ENCODE results near the gene EPN1. TPM values are rescaled to one million over a fixed set of nuclear protein-coding genes. Genes with fewer than 3 reads are reported as not detected.
"Not testable (repeated sequence)": the region's sequence is repeated elsewhere in the genome, so short reads cannot be mapped to it uniquely, and the experiment has no call there.

Gene EPN1
- polyA plus RNA-seq, 4 donors: 149 to 193 (median 168) TPM

DNA sequence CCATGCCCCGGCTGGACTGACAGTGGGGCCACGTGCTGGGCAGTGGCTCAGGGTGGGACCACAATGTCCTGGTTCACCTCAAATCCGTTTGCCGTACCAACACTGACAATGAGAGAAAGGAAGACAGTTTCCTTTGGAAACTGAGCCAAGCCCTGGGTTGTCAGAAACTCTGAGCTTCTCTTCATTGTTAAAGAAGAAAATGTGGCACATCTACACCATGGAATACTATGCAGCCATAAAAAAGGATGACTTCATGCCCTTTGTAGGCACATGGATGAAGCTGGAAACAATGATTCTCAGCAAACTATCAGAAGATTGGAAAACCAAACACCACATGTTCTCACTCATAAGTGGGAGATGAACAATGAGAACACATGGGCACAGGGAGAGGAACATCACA is 81.8 kb downstream of the EPN1 start:
- WGBS, 3 donors: 77 to 84% (median 78%) methylated on average over 4 of the region's 4 CpGs
- H3K27me3 ChIP-seq (ENCODE audit: control insufficient read depth in 3 of 3, insufficient read depth in 3 of 3, low read length in 3 of 3); H3K27ac ChIP-seq (ENCODE audit: low read depth in 1 of 3, low read length in 2 of 3); H3K4me3 ChIP-seq (ENCODE audit: low read depth in 1 of 3, low read length in 3 of 3); H3K4me1 ChIP-seq (ENCODE audit: control insufficient read depth in 3 of 3, insufficient read depth in 2 of 3, low read depth in 1 of 3, low read length in 2 of 3); H3K9me3 ChIP-seq (ENCODE audit: control insufficient read depth in 2 of 2, insufficient read depth in 1 of 2, low read depth in 1 of 2, low read length in 1 of 2); H3K36me3 ChIP-seq (ENCODE audit: control insufficient read depth in 3 of 3, insufficient read depth in 2 of 3, low read depth in 1 of 3, low read length in 3 of 3); FAIRE-seq; DNase-seq: not testable (repeated sequence)

DNA sequence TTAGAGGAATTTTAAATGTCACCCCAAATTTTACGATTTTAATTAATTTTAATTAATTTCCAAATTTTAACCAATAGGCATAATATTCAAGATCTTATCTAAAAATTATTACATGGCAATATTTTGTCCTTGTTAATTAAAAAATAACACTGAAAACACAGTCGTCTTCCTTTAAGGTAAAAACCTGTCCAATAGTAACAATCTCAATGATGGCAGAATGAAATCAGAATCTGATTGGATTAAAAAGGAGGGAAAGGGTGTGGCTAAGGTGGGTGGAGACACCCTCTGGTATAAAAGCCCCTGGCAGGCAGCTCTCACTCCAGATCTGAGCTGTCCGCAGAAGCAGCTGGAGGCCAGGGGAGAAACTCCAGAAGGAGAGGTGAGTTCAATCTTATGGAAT is 83.8 kb downstream of the EPN1 start, which contains the start of gene RFPL4A:
RFPL4A (plus strand) TSS at position 301 of the 400 bp plus-strand sequence. CDS start 2,704 bp downstream, outside the sequence.
- not testable (repeated sequence) for H3K27ac ChIP-seq (ENCODE audit: low read depth in 1 of 3, low read length in 2 of 3); H3K36me3 ChIP-seq (ENCODE audit: control insufficient read depth in 3 of 3, insufficient read depth in 2 of 3, low read depth in 1 of 3, low read length in 3 of 3); H3K4me3 ChIP-seq (ENCODE audit: low read depth in 1 of 3, low read length in 3 of 3); FAIRE-seq; DNase-seq; H3K9me3 ChIP-seq (ENCODE audit: control insufficient read depth in 2 of 2, insufficient read depth in 1 of 2, low read depth in 1 of 2, low read length in 1 of 2); H3K27me3 ChIP-seq (ENCODE audit: control insufficient read depth in 3 of 3, insufficient read depth in 3 of 3, low read length in 3 of 3); H3K4me1 ChIP-seq (ENCODE audit: control insufficient read depth in 3 of 3, insufficient read depth in 2 of 3, low read depth in 1 of 3, low read length in 2 of 3)
- 89 to 95% (median 93%) methylated on average over 2 of the region's 3 CpGs for WGBS, 3 donors

Other genes starting within 250 kb of the EPN1 start
- under 1 TPM in 2 of 4 donors, not detected in 2; 0.12 to 0.21 TPM for gene SHISA7, start 231.9 kb upstream of the EPN1 start, polyA plus RNA-seq
- gene ISOC2, start 213.6 kb upstream of the EPN1 start, polyA plus RNA-seq: 100 to 1,000 TPM in 1 of 4 donors, 10 to 100 TPM in 3; 28.8 to 164 (median 78.4) TPM
- not detected for gene C19orf85, start 210.5 kb upstream of the EPN1 start, polyA plus RNA-seq
- 1 to 10 TPM; 1.1 to 7.0 (median 5.0) TPM for gene ZNF628, start 198.6 kb upstream of the EPN1 start, polyA plus RNA-seq
- 10 to 100 TPM in 1 of 4 donors, 1 to 10 TPM in 3; 5.8 to 10.2 (median 7.8) TPM for gene NAT14, start 190.0 kb upstream of the EPN1 start, polyA plus RNA-seq
- gene SSC5D, start 186.8 kb upstream of the EPN1 start, polyA plus RNA-seq: 1 to 10 TPM in 1 of 4 donors, under 1 TPM in 2, not detected in 1; 0.49 to 2.2 (median 0.54) TPM
- under 1 TPM in 1 of 4 donors, not detected in 3; 0.06 TPM for gene SBK2, start 138.1 kb upstream of the EPN1 start, polyA plus RNA-seq
- under 1 TPM in 2 of 4 donors, not detected in 2; 0.18 to 0.39 TPM for gene SBK3, start 129.7 kb upstream of the EPN1 start, polyA plus RNA-seq
- 10 to 100 TPM in 1 of 4 donors, 1 to 10 TPM in 3; 2.2 to 12.7 (median 4.8) TPM for gene ZNF579, start 94.4 kb upstream of the EPN1 start, polyA plus RNA-seq
- gene FIZ1, start 75.7 kb upstream of the EPN1 start, polyA plus RNA-seq: 10 to 100 TPM in 1 of 4 donors, 1 to 10 TPM in 3; 7.2 to 13.0 (median 7.4) TPM
- gene ZNF524, start 74.9 kb upstream of the EPN1 start, polyA plus RNA-seq: 10 to 100 TPM; 23.2 to 63.5 (median 45.7) TPM
- gene ZNF865, start 69.6 kb upstream of the EPN1 start, polyA plus RNA-seq: 10 to 100 TPM in 1 of 4 donors, 1 to 10 TPM in 3; 4.0 to 10.3 (median 5.5) TPM
- 10 to 100 TPM in 3 of 4 donors, 1 to 10 TPM in 1; 9.5 to 16.3 (median 11.0) TPM for gene ZNF784, start 50.7 kb upstream of the EPN1 start, polyA plus RNA-seq
- gene ZNF580, start 34.2 kb upstream of the EPN1 start, polyA plus RNA-seq: 10 to 100 TPM in 3 of 4 donors, 1 to 10 TPM in 1; 8.3 to 28.5 (median 16.6) TPM
- 10 to 100 TPM; 15.9 to 29.2 (median 23.3) TPM for gene ZNF581, start 31.6 kb upstream of the EPN1 start, polyA plus RNA-seq
- 10 to 100 TPM in 1 of 4 donors, 1 to 10 TPM in 3; 2.5 to 12.1 (median 5.6) TPM for gene CCDC106, start 27.0 kb upstream of the EPN1 start, polyA plus RNA-seq
- 100 to 1,000 TPM in 2 of 4 donors, 10 to 100 TPM in 2; 74.0 to 161 (median 115) TPM for gene U2AF2, start 20.2 kb upstream of the EPN1 start, polyA plus RNA-seq
- gene NLRP9, start 63.2 kb downstream of the EPN1 start, polyA plus RNA-seq: under 1 TPM in 2 of 4 donors, not detected in 2; 0.01 TPM
- gene RFPL4A, start 83.9 kb downstream of the EPN1 start, polyA plus RNA-seq: under 1 TPM in 2 of 4 donors, not detected in 2; 0.04 to 0.25 TPM
- not detected for gene RFPL4AL1, start 93.9 kb downstream of the EPN1 start, polyA plus RNA-seq
- gene NLRP11, start 156.8 kb downstream of the EPN1 start, polyA plus RNA-seq: under 1 TPM in 2 of 4 donors, not detected in 2; 0.07 to 0.10 TPM
- under 1 TPM in 1 of 4 donors, not detected in 3; 0.09 TPM for gene NLRP4, start 161.3 kb downstream of the EPN1 start, polyA plus RNA-seq